Urinary bladder (tissue), 2 donors: Measurements from ENCODE around the gene TECR. TPM values are rescaled to one million over a fixed set of nuclear protein-coding genes. Genes with fewer than 3 reads are reported as not detected.

Source experiments
- polyA plus RNA-seq: library from polyadenylated mRNA; stranded (reverse); fragments of 200-250 nt; gene quantifications from one replicate; pipeline ENCODE4 v1.2.3, GENCODE V29; 2013
- small RNA-seq: library from RNA; depleted of rRNA; stranded (forward); fragments of <200 nt; gene quantifications from one replicate; pipeline ENCODE3, GENCODE V24; 2014
- total RNA-seq: library from RNA; depleted of rRNA; stranded (reverse); fragments of >200 nt; gene quantifications from one replicate; pipeline ENCODE4 v1.2.3, GENCODE V29; 2014
- donor health status: healthy.

The TECR gene
- total and polyA plus RNA-seq, 2 donors = 17.6 to 98.2 TPM

Small RNAs within 50 kb of the gene (small RNA-seq; reads per million reads assigned to genes)
- gene RN7SL842P (not detected), gene SNRPGP15 (not detected)

Other genes with a start within 250 kb of the TECR start
- gene ADGRE5, start 148.2 kb upstream of the TECR start, total RNA-seq = 12.5 TPM
- gene ADGRE5, start 148.2 kb upstream of the TECR start, polyA plus RNA-seq = 46.1 TPM
- 24.0 TPM for gene DDX39A, start 110.3 kb upstream of the TECR start, total RNA-seq
- gene DDX39A, start 110.3 kb upstream of the TECR start, polyA plus RNA-seq = 52.2 TPM
- gene PKN1, start 96.3 kb upstream of the TECR start, total RNA-seq = 39.4 TPM
- gene PKN1, start 96.3 kb upstream of the TECR start, polyA plus RNA-seq = 94.5 TPM
- 4.1 TPM for gene PTGER1, start 54.2 kb upstream of the TECR start, total RNA-seq
- gene PTGER1, start 54.2 kb upstream of the TECR start, polyA plus RNA-seq = 1.6 TPM
- 46.3 TPM for gene GIPC1, start 33.5 kb upstream of the TECR start, total RNA-seq
- gene GIPC1, start 33.5 kb upstream of the TECR start, polyA plus RNA-seq = 98.8 TPM
- gene DNAJB1, start 11.2 kb upstream of the TECR start, total RNA-seq = 39.3 TPM
- gene DNAJB1, start 11.2 kb upstream of the TECR start, polyA plus RNA-seq = 86.2 TPM
- 113 TPM for gene NDUFB7, start 42.5 kb downstream of the TECR start, total RNA-seq
- 505 TPM for gene NDUFB7, start 42.5 kb downstream of the TECR start, polyA plus RNA-seq
- gene CLEC17A, start 53.5 kb downstream of the TECR start, total RNA-seq = 0.21 TPM
- not detected for gene CLEC17A, start 53.5 kb downstream of the TECR start, polyA plus RNA-seq
- gene ADGRE3, start 145.2 kb downstream of the TECR start, total RNA-seq = 0.16 TPM
- gene ADGRE3, start 145.2 kb downstream of the TECR start, polyA plus RNA-seq = not detected
- 32.5 TPM for gene ZNF333, start 160.5 kb downstream of the TECR start, total RNA-seq
- gene ZNF333, start 160.5 kb downstream of the TECR start, polyA plus RNA-seq = 16.2 TPM
- gene ADGRE2, start 249.0 kb downstream of the TECR start, total RNA-seq = 0.90 TPM
- gene ADGRE2, start 249.0 kb downstream of the TECR start, polyA plus RNA-seq = 2.2 TPM